Measurements from ENCODE around the gene PLXND1. TPM values are rescaled to one million over a fixed set of nuclear protein-coding genes. Genes with fewer than 3 reads are reported as not detected.

PLXND1 gene
- total and polyA plus RNA-seq, 2 donors from 2014 or later: 67.0 to 152 TPM

DNA sequence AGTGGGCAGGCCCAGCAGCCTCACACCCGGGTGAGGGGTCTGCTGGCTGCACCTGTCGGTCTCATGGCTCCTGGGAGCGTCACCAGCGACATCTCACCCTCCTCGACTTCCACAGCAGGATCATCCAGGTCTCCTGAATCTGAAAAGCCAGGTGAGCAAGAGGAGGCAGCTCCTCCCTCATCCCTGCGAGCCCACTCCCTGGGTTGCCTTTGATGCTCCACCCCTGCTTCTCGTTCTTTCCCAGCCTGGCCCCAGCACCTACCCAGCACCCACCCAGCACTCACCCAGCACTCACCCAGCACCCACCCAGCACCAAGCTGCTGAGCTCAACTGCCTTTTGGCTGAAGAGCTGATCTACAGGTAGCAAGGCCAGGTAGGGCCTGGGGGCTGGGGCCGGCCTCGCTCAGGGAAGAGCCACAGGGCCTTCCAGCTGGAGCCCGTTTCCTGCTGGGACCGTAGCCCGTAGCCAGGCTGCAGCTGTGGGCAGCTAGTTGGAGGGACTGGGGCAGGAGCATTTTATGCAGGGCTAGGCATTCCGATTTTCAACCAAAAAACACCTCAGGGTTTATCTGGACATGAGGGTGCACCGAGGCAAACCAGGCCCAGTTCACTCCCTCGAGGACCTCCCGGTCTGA is 63.2 kb downstream of the PLXND1 start, which contains the start of gene H1-8:
TSS of gene H1-8 (plus strand) at position 20 of the 635 bp plus-strand sequence. CDS start at position 64, 44 bp downstream.
- no peak for DNase-seq
- H3K9me3 ChIP-seq (ENCODE audit: control insufficient read depth in 2 of 3, insufficient read depth in 1 of 3, low read length in 3 of 3): no peaks in the 10 kb centered on the region
- no peak for FAIRE-seq
- TF ChIP-seq, protein P1, sequence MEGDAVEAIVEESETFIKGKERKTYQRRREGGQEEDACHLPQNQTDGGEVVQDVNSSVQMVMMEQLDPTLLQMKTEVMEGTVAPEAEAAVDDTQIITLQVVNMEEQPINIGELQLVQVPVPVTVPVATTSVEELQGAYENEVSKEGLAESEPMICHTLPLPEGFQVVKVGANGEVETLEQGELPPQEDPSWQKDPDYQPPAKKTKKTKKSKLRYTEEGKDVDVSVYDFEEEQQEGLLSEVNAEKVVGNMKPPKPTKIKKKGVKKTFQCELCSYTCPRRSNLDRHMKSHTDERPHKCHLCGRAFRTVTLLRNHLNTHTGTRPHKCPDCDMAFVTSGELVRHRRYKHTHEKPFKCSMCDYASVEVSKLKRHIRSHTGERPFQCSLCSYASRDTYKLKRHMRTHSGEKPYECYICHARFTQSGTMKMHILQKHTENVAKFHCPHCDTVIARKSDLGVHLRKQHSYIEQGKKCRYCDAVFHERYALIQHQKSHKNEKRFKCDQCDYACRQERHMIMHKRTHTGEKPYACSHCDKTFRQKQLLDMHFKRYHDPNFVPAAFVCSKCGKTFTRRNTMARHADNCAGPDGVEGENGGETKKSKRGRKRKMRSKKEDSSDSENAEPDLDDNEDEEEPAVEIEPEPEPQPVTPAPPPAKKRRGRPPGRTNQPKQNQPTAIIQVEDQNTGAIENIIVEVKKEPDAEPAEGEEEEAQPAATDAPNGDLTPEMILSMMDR (IDR thresholded peaks at IDR 0.05; ENCODE audit: borderline replicate concordance, extremely low read depth, insufficient read depth): no peak
- no peak within 1 kb of the TSS for H3K4me3 ChIP-seq (ENCODE audit: low read length in 3 of 3)
- intact Hi-C loops (cut with DNase I): no loop called here
- H3K27me3 ChIP-seq (ENCODE audit: control insufficient read depth, insufficient read depth, low read length): no peaks in the 10 kb centered on the region
- no peaks in the 10 kb centered on the region for H3K4me1 ChIP-seq (ENCODE audit: control insufficient read depth in 2 of 3, insufficient read depth in 2 of 3, low read depth in 1 of 3, low read length in 3 of 3)
- H3K36me3 ChIP-seq (ENCODE audit: control insufficient read depth in 2 of 3, insufficient read depth in 3 of 3, low read length in 3 of 3): no peaks in the 10 kb centered on the region
- H3K9ac ChIP-seq (ENCODE audit: low read length in 3 of 3): no peak within 1 kb of the TSS
- H3K27ac ChIP-seq (ENCODE audit: low read depth in 2 of 2, low read length in 2 of 2): no peak within 1 kb of the TSS

DNA sequence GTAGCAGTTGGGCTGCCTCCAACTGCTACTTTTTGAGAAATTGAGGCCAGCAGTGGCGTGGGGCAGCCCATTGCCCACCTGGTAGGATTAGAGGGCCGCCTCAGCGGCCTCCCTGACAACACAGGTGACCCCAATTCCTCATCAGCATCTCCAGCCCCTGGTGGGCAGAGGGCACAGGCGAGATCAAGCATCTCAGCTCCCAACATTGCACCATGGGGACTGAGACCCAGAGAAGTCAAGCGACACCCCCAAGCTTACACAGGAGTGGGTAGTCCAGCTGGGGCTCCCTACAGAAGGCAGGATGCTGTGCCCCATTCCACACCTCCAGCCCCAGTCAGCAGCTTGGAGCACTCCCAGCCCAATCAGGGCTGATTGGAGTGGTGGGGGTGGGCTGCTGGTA is 63.7 kb downstream of the PLXND1 start:
- Histone ChIP-seq H3K9ac (ENCODE audit: low read length in 3 of 3) (no peak overlapping the region), H3K27ac (ENCODE audit: low read depth in 2 of 2, low read length in 2 of 2) (no peak overlapping the region), H3K9me3 (ENCODE audit: control insufficient read depth in 2 of 3, insufficient read depth in 1 of 3, low read length in 3 of 3) (no peaks in the 10 kb centered on the region), H3K4me3 (ENCODE audit: low read length in 3 of 3) (no peak overlapping the region), H3K4me1 (ENCODE audit: control insufficient read depth in 2 of 3, insufficient read depth in 2 of 3, low read depth in 1 of 3, low read length in 3 of 3) (no peaks in the 10 kb centered on the region), H3K36me3 (ENCODE audit: control insufficient read depth in 2 of 3, insufficient read depth in 3 of 3, low read length in 3 of 3) (no peaks in the 10 kb centered on the region), H3K27me3 (ENCODE audit: control insufficient read depth, insufficient read depth, low read length) (no peaks in the 10 kb centered on the region)
- FAIRE-seq (no peak), DNase-seq (no peak)
- TF ChIP-seq, protein P1 (IDR thresholded peaks at IDR 0.05; ENCODE audit: borderline replicate concordance, extremely low read depth, insufficient read depth): no peak
- intact Hi-C loops (cut with DNase I): no loop called here

DNA sequence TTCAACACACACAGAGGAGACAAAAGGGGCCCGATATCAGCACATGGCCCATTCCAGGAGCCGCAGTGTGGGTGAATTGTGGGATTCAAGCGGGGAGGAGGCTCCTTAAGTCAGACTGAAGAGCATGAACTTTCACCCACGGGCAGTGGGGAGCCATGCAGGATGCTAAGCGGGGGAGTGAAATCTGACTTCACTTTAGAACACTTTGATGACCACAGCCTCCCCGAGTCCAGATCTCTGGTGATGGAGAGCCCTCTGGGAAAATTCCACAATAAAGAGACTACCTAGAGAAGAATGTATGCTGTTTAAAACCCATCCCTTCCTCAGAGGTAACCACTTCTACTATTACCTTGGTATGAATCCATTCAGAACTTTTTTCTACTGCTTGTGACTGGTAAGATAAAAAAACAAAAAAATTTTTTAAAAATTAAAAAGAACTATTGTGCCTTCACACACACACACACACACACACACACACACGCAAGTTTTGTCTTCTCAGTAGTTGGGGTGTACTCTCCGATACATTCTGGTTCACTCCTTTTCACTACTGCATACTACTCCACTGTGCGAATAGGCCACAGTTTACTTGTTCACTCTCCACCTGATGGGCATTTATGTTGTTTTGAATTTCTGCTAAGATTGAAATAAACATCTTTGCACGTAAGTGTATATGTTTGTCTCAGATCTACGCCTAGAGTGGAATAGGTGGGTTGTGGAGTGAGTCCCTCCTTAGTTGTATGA is 65.5 kb downstream of the PLXND1 start:
- DNase-seq: no peak
- no peaks in the 10 kb centered on the region for H3K9me3 ChIP-seq (ENCODE audit: control insufficient read depth in 2 of 3, insufficient read depth in 1 of 3, low read length in 3 of 3)
- H3K27me3 ChIP-seq (ENCODE audit: control insufficient read depth, insufficient read depth, low read length): no peaks in the 10 kb centered on the region
- H3K4me3 ChIP-seq (ENCODE audit: low read length in 3 of 3): no peak overlapping the region
- TF ChIP-seq, protein P1 (IDR thresholded peaks at IDR 0.05; ENCODE audit: borderline replicate concordance, extremely low read depth, insufficient read depth): no peak
- no peaks in the 10 kb centered on the region for H3K36me3 ChIP-seq (ENCODE audit: control insufficient read depth in 2 of 3, insufficient read depth in 3 of 3, low read length in 3 of 3)
- FAIRE-seq: no peak
- no peak overlapping the region for H3K9ac ChIP-seq (ENCODE audit: low read length in 3 of 3)
- peaks cover 0 to 5% (median 0%) of the 10 kb centered on the region in 3 donors for H3K4me1 ChIP-seq (ENCODE audit: control insufficient read depth in 2 of 3, insufficient read depth in 2 of 3, low read depth in 1 of 3, low read length in 3 of 3)
- intact Hi-C loops (cut with DNase I): no loop called here
- no peak overlapping the region for H3K27ac ChIP-seq (ENCODE audit: low read depth in 2 of 2, low read length in 2 of 2)

Data from kidney (tissue), 14 donors.